AG09309 (cell line): ENCODE results near the gene TRPV3.

Experiments
- DNase-seq: peaks from one replicate; pipeline ENCODE4 v3.0.0-alpha.2; 2010; ENCODE audit warnings: low read depth
- H3K4me3 ChIP-seq: 2 replicates; pipeline ENCODE4 v1.5.1; 2011; ENCODE audit warnings: mild to moderate bottlenecking, low read depth, low read length, moderate library complexity; ENCODE audit not compliant: control insufficient read depth
- TF ChIP-seq, protein P1 (sequence below): IDR thresholded peaks from 2 replicates; pipeline ENCODE4 v1.5.1; 2011; ENCODE audit warnings: mild to moderate bottlenecking, low read depth, low read length, inconsistent platforms; ENCODE audit not compliant: insufficient read depth, control insufficient read depth; ENCODE audit errors: missing control alignments

Gene TRPV3

DNA sequence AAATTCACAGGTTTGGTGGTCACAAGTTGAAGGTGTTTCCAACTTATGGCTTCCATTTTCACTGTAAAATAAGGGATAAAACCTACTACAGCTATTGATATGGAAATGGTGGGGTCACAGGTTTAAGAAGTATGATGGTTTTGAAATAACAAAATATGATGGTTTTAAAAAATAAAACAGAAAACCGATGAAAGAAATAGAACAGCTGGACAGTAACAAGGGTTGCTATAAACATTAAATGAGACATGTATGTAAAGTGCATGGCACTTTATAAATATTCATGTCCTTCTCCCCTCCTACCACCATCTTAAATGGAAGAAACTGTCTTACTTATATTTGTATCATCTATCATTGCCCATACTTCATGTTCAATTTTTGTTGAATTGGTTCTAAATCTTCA is 50.5 kb downstream of the TRPV3 start:
- TF ChIP-seq, protein P1, sequence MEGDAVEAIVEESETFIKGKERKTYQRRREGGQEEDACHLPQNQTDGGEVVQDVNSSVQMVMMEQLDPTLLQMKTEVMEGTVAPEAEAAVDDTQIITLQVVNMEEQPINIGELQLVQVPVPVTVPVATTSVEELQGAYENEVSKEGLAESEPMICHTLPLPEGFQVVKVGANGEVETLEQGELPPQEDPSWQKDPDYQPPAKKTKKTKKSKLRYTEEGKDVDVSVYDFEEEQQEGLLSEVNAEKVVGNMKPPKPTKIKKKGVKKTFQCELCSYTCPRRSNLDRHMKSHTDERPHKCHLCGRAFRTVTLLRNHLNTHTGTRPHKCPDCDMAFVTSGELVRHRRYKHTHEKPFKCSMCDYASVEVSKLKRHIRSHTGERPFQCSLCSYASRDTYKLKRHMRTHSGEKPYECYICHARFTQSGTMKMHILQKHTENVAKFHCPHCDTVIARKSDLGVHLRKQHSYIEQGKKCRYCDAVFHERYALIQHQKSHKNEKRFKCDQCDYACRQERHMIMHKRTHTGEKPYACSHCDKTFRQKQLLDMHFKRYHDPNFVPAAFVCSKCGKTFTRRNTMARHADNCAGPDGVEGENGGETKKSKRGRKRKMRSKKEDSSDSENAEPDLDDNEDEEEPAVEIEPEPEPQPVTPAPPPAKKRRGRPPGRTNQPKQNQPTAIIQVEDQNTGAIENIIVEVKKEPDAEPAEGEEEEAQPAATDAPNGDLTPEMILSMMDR = no peak
- no peak overlapping the region for H3K4me3 ChIP-seq
- no peak for DNase-seq

DNA sequence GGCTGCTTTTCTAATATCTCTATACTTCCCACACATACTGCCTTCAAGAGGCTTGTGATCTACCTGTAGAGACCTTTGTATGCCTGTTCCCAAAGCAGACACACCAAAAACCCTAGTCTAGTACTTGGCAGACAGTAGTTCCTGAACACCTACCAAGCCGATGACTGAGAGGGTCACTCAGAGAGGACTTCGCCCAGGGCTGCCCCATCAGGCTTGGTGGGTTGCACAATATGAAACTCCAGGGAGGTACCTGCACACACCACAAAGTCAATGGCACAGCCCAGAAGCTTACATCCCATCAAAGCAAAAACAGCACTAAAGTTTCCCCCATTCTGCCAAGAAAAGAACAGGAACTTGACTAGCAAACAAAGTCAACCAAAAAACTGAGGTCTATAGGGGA is 51.6 kb downstream of the TRPV3 start:
- TF ChIP-seq, protein P1 = no peak
- H3K4me3 ChIP-seq = no peak overlapping the region
- DNase-seq = no peak

DNA sequence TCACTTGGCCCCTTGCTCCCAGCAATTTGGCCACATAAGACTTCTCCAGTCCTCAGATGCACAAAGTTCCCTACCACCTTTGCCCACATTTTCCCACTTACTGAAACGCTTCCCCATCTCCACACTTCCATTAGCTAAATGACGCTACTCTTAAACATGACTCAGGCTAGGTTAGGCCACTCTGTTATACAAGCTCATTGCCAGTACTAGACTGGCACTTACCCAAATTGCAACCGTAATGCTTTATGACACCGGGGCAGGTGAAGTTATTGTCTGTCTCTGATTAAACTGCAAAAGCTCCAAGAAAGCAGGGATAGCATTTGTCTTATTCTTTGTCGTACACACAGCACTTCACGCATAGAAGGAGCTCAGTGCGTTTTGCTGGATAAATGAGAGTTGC is 52.6 kb downstream of the TRPV3 start:
- DNase-seq = no peak
- no peak overlapping the region for H3K4me3 ChIP-seq
- TF ChIP-seq, protein P1 = no peak

DNA sequence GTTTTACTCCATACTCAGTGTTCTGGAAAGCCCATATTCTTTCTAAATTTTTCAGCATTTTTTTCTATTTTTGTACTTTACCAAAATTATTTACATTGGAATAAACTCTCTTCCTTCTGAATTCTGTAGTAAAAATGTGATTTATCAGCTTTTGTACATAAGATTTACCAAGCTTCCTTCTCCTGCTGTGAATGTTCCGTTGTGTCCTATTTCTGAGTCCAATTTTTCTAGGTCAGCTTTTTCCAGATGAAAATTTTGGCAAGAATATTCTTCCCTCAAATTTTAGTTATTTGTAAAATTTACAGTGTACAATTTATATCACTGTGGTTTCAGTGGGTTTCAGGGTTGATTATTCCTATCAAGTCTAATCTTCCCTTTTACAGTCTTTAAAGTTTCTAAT is 54.3 kb downstream of the TRPV3 start:
- TF ChIP-seq, protein P1 = no peak
- DNase-seq = no peak
- H3K4me3 ChIP-seq = no peak overlapping the region

DNA sequence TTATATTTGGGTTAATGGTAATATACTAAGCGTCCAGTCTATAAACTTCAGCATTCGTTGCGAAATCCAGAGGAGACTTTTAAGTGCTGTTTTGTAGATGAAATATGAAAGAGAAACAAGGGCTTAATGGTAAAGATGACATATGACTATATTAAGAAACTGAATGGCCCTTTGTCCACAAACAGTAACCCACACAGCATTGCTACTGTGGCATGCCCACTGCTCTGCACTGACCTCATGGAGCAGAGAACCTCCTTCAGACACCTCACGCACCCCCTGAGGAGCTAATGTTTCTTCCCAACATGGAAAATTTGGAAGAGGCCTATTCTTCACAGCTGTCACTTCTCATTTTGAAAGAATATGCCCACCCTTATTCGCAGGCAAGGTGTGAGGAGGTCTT is 55.1 kb downstream of the TRPV3 start:
- DNase-seq = no peak
- TF ChIP-seq, protein P1 = no peak
- no peak overlapping the region for H3K4me3 ChIP-seq

DNA sequence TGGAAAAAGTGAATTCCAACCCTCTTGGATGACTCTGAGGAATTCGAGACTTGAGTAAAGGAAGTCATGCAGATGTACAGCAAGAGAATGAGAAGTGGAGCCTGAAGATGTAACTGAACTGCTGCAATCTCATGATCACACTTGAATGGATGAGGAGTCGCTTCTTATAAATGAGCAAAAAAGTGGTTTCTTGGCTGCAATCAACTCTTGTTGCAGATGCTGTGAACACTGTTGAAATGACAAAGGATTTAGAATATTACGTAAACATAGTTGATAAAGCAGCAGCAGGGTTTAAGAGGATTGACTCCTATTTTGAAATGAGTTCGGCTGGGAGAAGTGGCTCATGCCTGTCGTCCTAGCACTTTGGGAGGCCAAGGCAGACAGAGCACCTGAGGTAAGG is 56.3 kb downstream of the TRPV3 start:
- H3K4me3 ChIP-seq = no peak overlapping the region
- no peak for DNase-seq
- TF ChIP-seq, protein P1 = no peak

DNA sequence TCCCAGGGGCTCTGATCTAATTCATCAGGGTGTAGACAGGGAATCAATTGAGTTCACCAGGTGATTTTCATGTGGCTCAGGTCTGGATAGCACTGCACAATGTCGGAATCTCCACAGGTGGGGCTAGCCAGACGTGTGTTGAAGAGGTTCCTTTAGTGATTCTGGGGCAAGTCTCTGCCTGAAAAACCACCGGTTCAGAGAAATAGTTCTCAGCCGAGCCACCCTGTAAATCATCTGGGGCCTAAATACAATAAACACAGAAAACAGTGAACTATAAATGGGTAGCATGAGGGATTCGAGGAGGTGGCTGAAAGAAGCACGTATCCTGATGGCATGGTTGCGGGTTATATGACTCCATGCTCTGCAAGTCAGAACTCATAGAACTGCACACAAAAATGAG is 60.5 kb downstream of the TRPV3 start:
- TF ChIP-seq, protein P1 = no peak
- no peak overlapping the region for H3K4me3 ChIP-seq
- DNase-seq = no peak
